Ureter (tissue), 1 donor: Measurements from ENCODE around the gene SLC25A27. TPM values are rescaled to one million over a fixed set of nuclear protein-coding genes. Genes with fewer than 3 reads are reported as not detected.

Source experiments
- DNase-seq: peaks from one replicate; pipeline ENCODE4 v3.0.0-alpha.2; 2020; ENCODE audit warnings: low spot score
- total RNA-seq: library from RNA; stranded (reverse); gene quantifications from one replicate; pipeline ENCODE4 v1.2.4, GENCODE V29; 2023
- donor health status: DM: yes; HTN: yes; CAD: no.

The SLC25A27 gene
- total RNA-seq, 1 donor from 2014 or later, result 25.1 TPM

- no peak for DNase-seq
These were observed 62.4 kb downstream of the SLC25A27 start for GRCh38 chr6:46715141-46715540.

- DNase-seq, result no peak
These were observed 66.3 kb downstream of the SLC25A27 start for GRCh38 chr6:46719099-46719498.

DNA sequence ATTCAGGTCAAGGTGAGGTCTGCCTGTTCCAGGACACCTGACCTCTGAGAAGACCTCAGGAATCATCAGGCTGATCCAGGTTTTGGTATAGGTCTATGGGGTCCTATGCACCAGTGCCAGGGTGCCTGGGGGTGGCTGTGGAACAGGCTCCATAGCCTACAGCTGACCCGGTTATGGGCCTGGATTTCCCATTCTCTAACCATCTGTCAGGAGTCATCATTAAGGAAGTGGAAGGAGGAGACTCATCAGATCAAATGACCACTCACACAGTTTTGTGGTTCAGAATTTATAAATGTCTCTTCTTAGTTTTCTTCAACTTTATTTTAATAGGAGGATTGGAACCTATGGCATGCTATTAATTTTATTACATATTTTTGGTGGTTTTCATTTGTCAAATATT lies 67.6 kb downstream of the SLC25A27 start:
- no peak for DNase-seq

Other genes with a start within 250 kb of the SLC25A27 start
- 19.8 TPM for gene RCAN2, start 161.5 kb upstream of the SLC25A27 start, total RNA-seq
- gene CYP39A1, start 157 bp upstream of the SLC25A27 start, total RNA-seq, result 3.5 TPM
- 0.73 TPM for gene TDRD6, start 34.9 kb downstream of the SLC25A27 start, total RNA-seq
- 4.6 TPM for gene PLA2G7, start 82.4 kb downstream of the SLC25A27 start, total RNA-seq
- gene ANKRD66, start 94.0 kb downstream of the SLC25A27 start, total RNA-seq, result not detected
- not detected for gene MEP1A, start 140.4 kb downstream of the SLC25A27 start, total RNA-seq